WTC11 (cell line): ENCODE measurements around the gene GCSAM. TPM values are rescaled to one million over a fixed set of nuclear protein-coding genes. Genes with fewer than 3 reads are reported as not detected.

ENCODE experiments used
- ATAC-seq: fragments of 200-7000 bp; cut with Tn5 transposase; 2 replicates; pipeline ENCODE4 v1.10.0; 2021; ENCODE audit warnings: mild to moderate bottlenecking, moderate library complexity
- CTCF ChIA-PET: fragments of 300-600 bp; sonication (Branson Sonifier 250); formaldehyde crosslinking; loops from one replicate; lab custom pipeline; 2021; ENCODE audit warnings: antibody characterized with exemption; lab: Charles Lee
- POLR2A ChIA-PET: fragments of 350-600 bp; sonication (Branson Sonifier 250); formaldehyde crosslinking; loops from one replicate; lab custom pipeline; 2021; ENCODE audit warnings: antibody characterized with exemption; lab: Charles Lee
- DNase-seq: peaks from one replicate; pipeline ENCODE4 v3.0.0; 2021; ENCODE audit warnings: low spot score
- H3K27ac Mint-ChIP-seq: 2 replicates; pipeline ENCODE4 v1.8.0; 2021; ENCODE audit warnings: mixed read lengths
- H3K27me3 Mint-ChIP-seq: 2 replicates; pipeline ENCODE4 v1.8.0; 2021; ENCODE audit warnings: low read depth, mild to moderate bottlenecking, moderate library complexity, mixed read lengths
- H3K36me3 Mint-ChIP-seq: 2 replicates; pipeline ENCODE4 v1.8.0; 2021; ENCODE audit warnings: mixed read lengths
- H3K4me1 Mint-ChIP-seq: 2 replicates; pipeline ENCODE4 v1.8.0; 2022; ENCODE audit warnings: mixed read lengths
- H3K4me3 Mint-ChIP-seq: 2 replicates; pipeline ENCODE4 v1.8.0; 2021; ENCODE audit warnings: mild to moderate bottlenecking, moderate library complexity, mixed read lengths
- H3K9me3 Mint-ChIP-seq: 2 replicates; pipeline ENCODE4 v1.8.0; 2021; ENCODE audit warnings: mixed read lengths
- ATF1 ChIP-seq: sonication (generic); formaldehyde crosslinking; IDR thresholded peaks from 2 replicates; pipeline ENCODE4 v1.8.1; 2023; ENCODE audit warnings: mild to moderate bottlenecking, moderate library complexity, missing genetic modification reagents
- CBFB ChIP-seq: sonication (generic); formaldehyde crosslinking; IDR thresholded peaks from 2 replicates; pipeline ENCODE4 v1.8.1; 2022; ENCODE audit warnings: mild to moderate bottlenecking, low read depth, missing genetic modification reagents
- CREB1 ChIP-seq: sonication (generic); formaldehyde crosslinking; IDR thresholded peaks from 2 replicates; pipeline ENCODE4 v1.8.0; 2023; ENCODE audit warnings: mild to moderate bottlenecking, missing genetic modification reagents
- ETV6 ChIP-seq: sonication (generic); formaldehyde crosslinking; IDR thresholded peaks from 2 replicates; pipeline ENCODE4 v1.8.1; 2022; ENCODE audit warnings: mild to moderate bottlenecking, missing genetic modification reagents
- JAZF1 ChIP-seq: fragments of 250-450 bp; sonication (Bioruptor Pico); IDR thresholded peaks from 2 replicates; pipeline ENCODE4 v1.9.0; 2021; ENCODE audit warnings: moderate library complexity, mild to moderate bottlenecking, inconsistent platforms
- JUN ChIP-seq: sonication (generic); formaldehyde crosslinking; IDR thresholded peaks from 2 replicates; pipeline ENCODE4 v1.8.0; 2023; ENCODE audit warnings: mild to moderate bottlenecking, missing genetic modification reagents
- MXD4 ChIP-seq: fragments of 250-450 bp; sonication (Bioruptor Pico); IDR thresholded peaks from 2 replicates; pipeline ENCODE4 v1.8.0; 2021; ENCODE audit warnings: mild to moderate bottlenecking, moderate library complexity, borderline replicate concordance
- RELA ChIP-seq: sonication (generic); formaldehyde crosslinking; IDR thresholded peaks from 2 replicates; pipeline ENCODE4 v1.8.1; 2022; ENCODE audit warnings: missing genetic modification reagents, mild to moderate bottlenecking, borderline replicate concordance
- SMAD4 ChIP-seq: sonication (generic); formaldehyde crosslinking; IDR thresholded peaks from 2 replicates; pipeline ENCODE4 v1.8.0; 2022; ENCODE audit warnings: mild to moderate bottlenecking, missing genetic modification reagents
- TEAD1 ChIP-seq: sonication (generic); formaldehyde crosslinking; IDR thresholded peaks from 2 replicates; pipeline ENCODE4 v1.8.0; 2022; ENCODE audit warnings: mild to moderate bottlenecking, missing genetic modification reagents
- TP53 ChIP-seq: sonication (generic); formaldehyde crosslinking; IDR thresholded peaks from 2 replicates; pipeline ENCODE4 v1.8.1; 2023; ENCODE audit warnings: mild to moderate bottlenecking, missing genetic modification reagents
- ZNF121 ChIP-seq: sonication (generic); formaldehyde crosslinking; IDR thresholded peaks from 2 replicates; pipeline ENCODE4 v1.8.0; 2023; ENCODE audit warnings: missing genetic modification reagents
- ZNF232 ChIP-seq: sonication (generic); formaldehyde crosslinking; IDR thresholded peaks from 2 replicates; pipeline ENCODE4 v1.8.0; 2022; ENCODE audit warnings: mild to moderate bottlenecking, missing genetic modification reagents
- ZNF423 ChIP-seq: fragments of 250-450 bp; sonication (Bioruptor Pico); IDR thresholded peaks from 2 replicates; pipeline ENCODE4 v2.1.2; 2022; ENCODE audit warnings: mild to moderate bottlenecking, moderate library complexity
- ZNF671 ChIP-seq: fragments of 250-450 bp; sonication (Bioruptor Pico); IDR thresholded peaks from 2 replicates; pipeline ENCODE4 v1.8.0; 2021; ENCODE audit warnings: mild to moderate bottlenecking
- total RNA-seq: library from RNA; stranded (reverse); gene quantifications from 3 replicates; pipeline ENCODE4 v1.2.3, GENCODE V29; 2021
- TF ChIP-seq, protein P1 (sequence below): sonication (generic); formaldehyde crosslinking; conservative IDR thresholded peaks from 2 replicates; pipeline ENCODE4 v1.8.1; 2022; ENCODE audit warnings: mild to moderate bottlenecking, missing genetic modification reagents
- TF ChIP-seq, protein P2 (sequence below): sonication (generic); formaldehyde crosslinking; IDR thresholded peaks from 2 replicates; pipeline ENCODE4 v1.8.0; 2023; ENCODE audit warnings: mild to moderate bottlenecking, missing genetic modification reagents
- TF ChIP-seq, protein P3 (sequence below): sonication (generic); formaldehyde crosslinking; IDR thresholded peaks from 2 replicates; pipeline ENCODE4 v1.8.0; 2022; ENCODE audit warnings: mild to moderate bottlenecking, missing genetic modification reagents

The GCSAM gene
- total RNA-seq, 1 experiment from 2014 or later: 0.17 TPM

DNA sequence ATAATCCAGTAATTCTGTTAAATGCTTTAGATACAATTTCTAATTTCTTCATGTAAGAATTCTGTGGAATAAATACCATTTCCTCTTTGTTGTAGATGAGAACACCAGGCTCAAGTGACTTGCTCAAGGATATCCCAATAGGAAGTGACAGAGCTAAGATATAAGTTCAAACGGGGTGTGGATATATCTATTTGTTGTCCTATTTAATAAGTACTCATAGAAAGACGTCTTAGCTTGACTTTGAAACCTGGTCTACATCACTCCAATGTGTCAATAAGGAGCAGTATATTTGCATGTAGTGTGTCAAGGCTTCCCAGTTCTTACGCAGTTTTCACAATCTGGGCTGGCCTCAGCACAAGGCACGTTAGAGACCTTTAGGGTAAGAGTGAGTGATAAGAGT is 4.7 kb upstream of the GCSAM start (continued):
- no peak for TF ChIP-seq CBFB (CRISPR knock-in tag)
- TF ChIP-seq ZNF671 (CRISPR knock-in tag): no peak
- TF ChIP-seq ATF1 (CRISPR knock-in tag): no peak
- no peak for TF ChIP-seq CREB1 (CRISPR knock-in tag)
- TF ChIP-seq TP53 (CRISPR knock-in tag): no peak

DNA sequence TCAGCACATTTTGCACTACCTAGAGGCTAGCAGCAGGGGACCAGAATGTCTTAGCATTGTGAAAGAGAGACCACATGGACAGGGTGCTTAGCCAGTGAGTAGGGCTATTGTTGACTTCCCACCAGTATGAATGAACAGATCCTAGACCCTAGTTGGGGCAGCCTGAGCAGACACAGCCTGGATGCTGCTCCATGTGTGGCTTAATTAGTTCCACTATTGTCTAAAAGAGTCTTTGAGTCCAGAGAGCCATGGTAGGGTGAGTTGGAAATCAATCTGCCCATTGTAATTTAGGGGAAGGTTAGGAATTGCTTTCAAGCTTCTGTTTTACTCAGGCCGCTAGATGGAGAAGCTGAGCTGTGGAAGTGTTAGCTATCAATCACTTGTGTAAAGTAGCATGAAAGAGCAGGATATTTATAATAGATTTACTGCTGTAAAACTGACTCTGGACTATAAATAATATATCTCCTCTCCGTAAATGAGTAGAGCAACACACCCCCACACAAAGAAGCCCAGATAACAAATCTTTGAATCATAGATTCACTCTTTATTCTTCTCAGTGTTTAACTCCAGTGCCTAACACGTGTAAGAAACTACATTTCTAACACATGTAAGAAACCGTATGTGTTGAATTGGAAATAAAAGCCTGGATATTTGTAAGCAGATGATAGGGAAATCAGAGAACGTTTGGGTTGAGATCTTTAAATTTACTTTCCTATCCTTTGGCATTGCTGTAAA is 4.1 kb upstream of the GCSAM start:
- no peaks in the 10 kb centered on the region for H3K36me3 Mint-ChIP-seq
- no peak overlapping the region for H3K4me3 Mint-ChIP-seq
- TF ChIP-seq, protein P1, sequence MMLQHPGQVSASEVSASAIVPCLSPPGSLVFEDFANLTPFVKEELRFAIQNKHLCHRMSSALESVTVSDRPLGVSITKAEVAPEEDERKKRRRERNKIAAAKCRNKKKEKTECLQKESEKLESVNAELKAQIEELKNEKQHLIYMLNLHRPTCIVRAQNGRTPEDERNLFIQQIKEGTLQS (CRISPR knock-in tag): no peak
- TF ChIP-seq ETV6 (CRISPR knock-in tag) (peak; percentile 44; the same call in 1 of the 2 replicates), ZNF121 (CRISPR knock-in tag) (peak; percentile 41; the same call in 1 of the 2 replicates), TEAD1 (0 out of 2 replicates have a peak, but pooled peaks have one; percentile 24), JAZF1 (CRISPR knock-in tag) (no peak), ZNF423 (peak; percentile 69)
- H3K9me3 Mint-ChIP-seq: no peaks in the 10 kb centered on the region
- peak; percentile 36 for DNase-seq
- H3K27me3 Mint-ChIP-seq: no peaks in the 10 kb centered on the region
- ChIA-PET POLR2A (interaction anchor here (0.6 kb wide), 1 partner anchor 8 kb away, joined by 3 read pairs; no protein-coding TSS in a partner anchor), CTCF (interaction anchor here (0.6 to 4.6 kb wide), 22 partner anchors 9 to 677 kb away, joined by 3 to 44 read pairs (median 4); partner anchors contain the start of genes ABHD10, ATG3, CD200 and SLC35A5)
- peak overlapping the region; percentile 90 for H3K27ac Mint-ChIP-seq
- peak; percentile 94 for ATAC-seq
- H3K4me1 Mint-ChIP-seq: peaks cover 46% of the 10 kb centered on the region

DNA sequence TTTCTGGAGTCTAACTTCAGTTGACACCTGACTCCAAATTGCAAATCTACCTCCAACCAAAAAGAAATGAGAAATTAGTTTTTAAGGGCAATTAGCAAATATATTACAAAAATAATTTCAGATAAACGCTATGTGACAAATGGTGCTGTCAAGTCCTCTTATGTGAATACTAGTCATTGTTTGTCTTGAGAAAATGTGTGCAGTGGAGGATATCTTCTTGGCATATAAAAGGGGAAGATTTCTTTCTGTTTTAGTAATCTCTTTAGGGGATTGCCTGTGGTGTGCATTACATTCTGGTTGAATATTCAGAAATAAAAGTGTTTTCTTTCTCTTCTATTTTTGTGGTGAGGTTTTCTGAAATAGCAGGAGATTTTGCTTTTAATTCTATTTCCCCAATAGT is 3.0 kb upstream of the GCSAM start:
- no peak overlapping the region for H3K27ac Mint-ChIP-seq
- ATAC-seq: no peak
- no peak for TF ChIP-seq JUN (CRISPR knock-in tag)
- no peak for TF ChIP-seq ZNF121 (CRISPR knock-in tag)
- TF ChIP-seq, protein P2, sequence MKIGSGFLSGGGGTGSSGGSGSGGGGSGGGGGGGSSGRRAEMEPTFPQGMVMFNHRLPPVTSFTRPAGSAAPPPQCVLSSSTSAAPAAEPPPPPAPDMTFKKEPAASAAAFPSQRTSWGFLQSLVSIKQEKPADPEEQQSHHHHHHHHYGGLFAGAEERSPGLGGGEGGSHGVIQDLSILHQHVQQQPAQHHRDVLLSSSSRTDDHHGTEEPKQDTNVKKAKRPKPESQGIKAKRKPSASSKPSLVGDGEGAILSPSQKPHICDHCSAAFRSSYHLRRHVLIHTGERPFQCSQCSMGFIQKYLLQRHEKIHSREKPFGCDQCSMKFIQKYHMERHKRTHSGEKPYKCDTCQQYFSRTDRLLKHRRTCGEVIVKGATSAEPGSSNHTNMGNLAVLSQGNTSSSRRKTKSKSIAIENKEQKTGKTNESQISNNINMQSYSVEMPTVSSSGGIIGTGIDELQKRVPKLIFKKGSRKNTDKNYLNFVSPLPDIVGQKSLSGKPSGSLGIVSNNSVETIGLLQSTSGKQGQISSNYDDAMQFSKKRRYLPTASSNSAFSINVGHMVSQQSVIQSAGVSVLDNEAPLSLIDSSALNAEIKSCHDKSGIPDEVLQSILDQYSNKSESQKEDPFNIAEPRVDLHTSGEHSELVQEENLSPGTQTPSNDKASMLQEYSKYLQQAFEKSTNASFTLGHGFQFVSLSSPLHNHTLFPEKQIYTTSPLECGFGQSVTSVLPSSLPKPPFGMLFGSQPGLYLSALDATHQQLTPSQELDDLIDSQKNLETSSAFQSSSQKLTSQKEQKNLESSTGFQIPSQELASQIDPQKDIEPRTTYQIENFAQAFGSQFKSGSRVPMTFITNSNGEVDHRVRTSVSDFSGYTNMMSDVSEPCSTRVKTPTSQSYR: no peak
- TF ChIP-seq CBFB (CRISPR knock-in tag): no peak
- TF ChIP-seq SMAD4 (CRISPR knock-in tag): no peak
- TF ChIP-seq, protein P3, sequence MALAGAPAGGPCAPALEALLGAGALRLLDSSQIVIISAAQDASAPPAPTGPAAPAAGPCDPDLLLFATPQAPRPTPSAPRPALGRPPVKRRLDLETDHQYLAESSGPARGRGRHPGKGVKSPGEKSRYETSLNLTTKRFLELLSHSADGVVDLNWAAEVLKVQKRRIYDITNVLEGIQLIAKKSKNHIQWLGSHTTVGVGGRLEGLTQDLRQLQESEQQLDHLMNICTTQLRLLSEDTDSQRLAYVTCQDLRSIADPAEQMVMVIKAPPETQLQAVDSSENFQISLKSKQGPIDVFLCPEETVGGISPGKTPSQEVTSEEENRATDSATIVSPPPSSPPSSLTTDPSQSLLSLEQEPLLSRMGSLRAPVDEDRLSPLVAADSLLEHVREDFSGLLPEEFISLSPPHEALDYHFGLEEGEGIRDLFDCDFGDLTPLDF: no peak
- no peak for TF ChIP-seq TEAD1
- TF ChIP-seq MXD4 (CRISPR knock-in tag): no peak
- TF ChIP-seq RELA: no peak
- TF ChIP-seq ZNF232 (CRISPR knock-in tag): no peak
- H3K4me1 Mint-ChIP-seq: peaks cover 46% of the 10 kb centered on the region
- ChIA-PET POLR2A (no interaction called here), CTCF (interaction anchor here (2.1 to 4.6 kb wide), 3 partner anchors 9 to 160 kb away, joined by 4 to 44 read pairs (median 44); no protein-coding TSS in a partner anchor)
- H3K9me3 Mint-ChIP-seq: no peaks in the 10 kb centered on the region
- no peaks in the 10 kb centered on the region for H3K36me3 Mint-ChIP-seq
- no peak for DNase-seq
- H3K27me3 Mint-ChIP-seq: no peaks in the 10 kb centered on the region
- H3K4me3 Mint-ChIP-seq: no peak overlapping the region
